ENCODE measurements around the gene BCAN.
A peak's percentile ranks its signal among the peaks of the same experiment; 100 is the strongest.

Gene BCAN

DNA sequence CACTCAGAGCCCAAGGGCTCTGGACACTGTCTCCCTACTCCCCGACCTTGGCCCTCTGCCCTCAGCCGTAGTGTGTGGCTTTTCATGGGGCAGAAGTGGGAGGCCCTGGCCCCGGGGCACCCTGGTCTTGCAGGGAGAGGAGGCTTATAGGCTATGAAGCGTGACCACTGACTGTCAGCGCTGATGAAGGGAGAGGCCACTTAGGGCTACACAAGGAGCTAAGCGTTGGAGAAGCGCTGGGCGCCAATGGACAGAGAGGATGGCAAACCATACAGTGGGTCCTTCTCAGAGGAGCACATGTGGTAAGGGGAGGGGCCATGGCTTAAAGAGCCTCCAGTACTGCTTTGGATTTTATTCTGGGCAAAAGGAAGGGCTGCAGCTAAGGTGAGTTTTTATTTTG, 55.6 kb downstream of the BCAN start:
- Histone ChIP-seq H3K27me3 (ENCODE audit: control insufficient read depth, insufficient read depth, low read length, poor library complexity, severe bottlenecking) (no peaks in the 10 kb centered on the region), H3K36me3 (ENCODE audit: control insufficient read depth, insufficient read depth, low read length) (peaks cover 20% of the 10 kb centered on the region), H3K4me1 (ENCODE audit: control insufficient read depth, insufficient read depth, low read length) (peaks cover 36% of the 10 kb centered on the region), H3K9me3 (ENCODE audit: control insufficient read depth, low read length) (no peaks in the 10 kb centered on the region), H3K27ac (ENCODE audit: insufficient read depth, low read depth, low read length, poor library complexity, severe bottlenecking) (no peak overlapping the region), H3K4me3 (ENCODE audit: insufficient read depth, low read depth, low read length) (no peak overlapping the region)
- WGBS, 2 experiments: 87 to 89% methylated on average over 8 of the region's 8 CpGs

GRCh38 chr1:156698995-156699394, 57.1 kb downstream of the BCAN start:
- H3K4me3 ChIP-seq (ENCODE audit: insufficient read depth, low read depth, low read length): no peak overlapping the region
- no peaks in the 10 kb centered on the region for H3K9me3 ChIP-seq (ENCODE audit: control insufficient read depth, low read length)
- 88 to 94% methylated on average over 1 of the region's 1 CpG for WGBS, 2 experiments
- H3K4me1 ChIP-seq (ENCODE audit: control insufficient read depth, insufficient read depth, low read length): peaks cover 34% of the 10 kb centered on the region
- no peaks in the 10 kb centered on the region for H3K27me3 ChIP-seq (ENCODE audit: control insufficient read depth, insufficient read depth, low read length, poor library complexity, severe bottlenecking)
- H3K36me3 ChIP-seq (ENCODE audit: control insufficient read depth, insufficient read depth, low read length): peaks cover 20% of the 10 kb centered on the region
- no peak overlapping the region for H3K27ac ChIP-seq (ENCODE audit: insufficient read depth, low read depth, low read length, poor library complexity, severe bottlenecking)

DNA sequence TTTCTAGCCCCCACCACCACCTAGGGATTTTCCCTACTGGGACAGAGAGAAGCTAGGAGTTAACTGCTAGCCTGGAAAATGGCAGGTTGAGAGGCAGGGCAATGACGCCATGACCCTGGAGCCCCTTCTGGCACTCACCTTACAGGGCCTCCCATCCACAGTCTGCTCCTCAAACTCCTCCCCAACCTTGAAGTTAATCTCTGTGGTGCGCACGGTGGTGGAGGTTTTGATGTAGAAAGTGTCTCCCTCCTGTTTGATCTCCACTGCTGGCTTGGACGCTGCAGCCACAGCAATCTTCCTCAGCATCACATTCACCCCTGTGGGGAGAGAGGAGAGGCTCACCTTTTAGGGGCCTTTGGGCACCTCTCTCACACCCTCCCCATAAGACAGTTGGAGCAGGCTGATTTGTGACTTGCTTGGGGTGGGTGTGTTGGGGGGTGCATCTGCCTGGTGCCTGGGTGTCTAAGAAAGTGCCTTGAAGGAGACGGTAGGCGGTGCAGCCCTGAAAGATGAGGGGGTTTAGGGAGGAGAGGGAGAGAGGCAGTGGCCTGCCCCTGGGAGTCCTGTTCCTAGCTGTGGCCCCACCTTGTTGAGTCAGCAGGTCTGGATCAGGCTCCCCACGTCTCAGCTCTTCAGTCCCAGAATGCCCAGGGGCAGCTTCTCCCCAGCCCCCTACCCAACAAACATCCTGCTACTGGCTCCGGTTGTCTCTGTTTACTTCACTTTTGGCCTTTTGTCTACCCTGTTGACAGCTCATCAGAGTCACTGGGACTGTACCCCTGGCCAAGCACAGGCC, 59.0 kb downstream of the BCAN start:
- 75 to 83% methylated on average over 7 to 8 of the region's 8 CpGs for WGBS, 2 experiments
- no peak overlapping the region for H3K4me3 ChIP-seq (ENCODE audit: insufficient read depth, low read depth, low read length)
- no peak overlapping the region for H3K27ac ChIP-seq (ENCODE audit: insufficient read depth, low read depth, low read length, poor library complexity, severe bottlenecking)
- no peaks in the 10 kb centered on the region for H3K9me3 ChIP-seq (ENCODE audit: control insufficient read depth, low read length)
- peaks cover 4% of the 10 kb centered on the region for H3K27me3 ChIP-seq (ENCODE audit: control insufficient read depth, insufficient read depth, low read length, poor library complexity, severe bottlenecking)
- peaks cover 25% of the 10 kb centered on the region for H3K4me1 ChIP-seq (ENCODE audit: control insufficient read depth, insufficient read depth, low read length)
- H3K36me3 ChIP-seq (ENCODE audit: control insufficient read depth, insufficient read depth, low read length): peaks cover 20% of the 10 kb centered on the region

GRCh38 chr1:156703336-156703735, 61.4 kb downstream of the BCAN start:
- Histone ChIP-seq H3K4me3 (ENCODE audit: insufficient read depth, low read depth, low read length) (peak overlapping the region; percentile 55), H3K4me1 (ENCODE audit: control insufficient read depth, insufficient read depth, low read length) (peaks cover 32% of the 10 kb centered on the region), H3K9me3 (ENCODE audit: control insufficient read depth, low read length) (no peaks in the 10 kb centered on the region), H3K27ac (ENCODE audit: insufficient read depth, low read depth, low read length, poor library complexity, severe bottlenecking) (no peak overlapping the region), H3K36me3 (ENCODE audit: control insufficient read depth, insufficient read depth, low read length) (peaks cover 15% of the 10 kb centered on the region), H3K27me3 (ENCODE audit: control insufficient read depth, insufficient read depth, low read length, poor library complexity, severe bottlenecking) (peaks cover 4% of the 10 kb centered on the region)
- WGBS, 2 experiments: 75% methylated on average over 4 of the region's 4 CpGs

GRCh38 chr1:156703741-156704140, 61.8 kb downstream of the BCAN start:
- H3K27ac ChIP-seq (ENCODE audit: insufficient read depth, low read depth, low read length, poor library complexity, severe bottlenecking): no peak overlapping the region
- H3K4me1 ChIP-seq (ENCODE audit: control insufficient read depth, insufficient read depth, low read length): peaks cover 36% of the 10 kb centered on the region
- peaks cover 14% of the 10 kb centered on the region for H3K36me3 ChIP-seq (ENCODE audit: control insufficient read depth, insufficient read depth, low read length)
- peak overlapping the region; percentile 55 for H3K4me3 ChIP-seq (ENCODE audit: insufficient read depth, low read depth, low read length)
- 2 to 3% methylated on average over 4 of the region's 4 CpGs for WGBS, 2 experiments
- H3K9me3 ChIP-seq (ENCODE audit: control insufficient read depth, low read length): no peaks in the 10 kb centered on the region
- H3K27me3 ChIP-seq (ENCODE audit: control insufficient read depth, insufficient read depth, low read length, poor library complexity, severe bottlenecking): peaks cover 4% of the 10 kb centered on the region

DNA sequence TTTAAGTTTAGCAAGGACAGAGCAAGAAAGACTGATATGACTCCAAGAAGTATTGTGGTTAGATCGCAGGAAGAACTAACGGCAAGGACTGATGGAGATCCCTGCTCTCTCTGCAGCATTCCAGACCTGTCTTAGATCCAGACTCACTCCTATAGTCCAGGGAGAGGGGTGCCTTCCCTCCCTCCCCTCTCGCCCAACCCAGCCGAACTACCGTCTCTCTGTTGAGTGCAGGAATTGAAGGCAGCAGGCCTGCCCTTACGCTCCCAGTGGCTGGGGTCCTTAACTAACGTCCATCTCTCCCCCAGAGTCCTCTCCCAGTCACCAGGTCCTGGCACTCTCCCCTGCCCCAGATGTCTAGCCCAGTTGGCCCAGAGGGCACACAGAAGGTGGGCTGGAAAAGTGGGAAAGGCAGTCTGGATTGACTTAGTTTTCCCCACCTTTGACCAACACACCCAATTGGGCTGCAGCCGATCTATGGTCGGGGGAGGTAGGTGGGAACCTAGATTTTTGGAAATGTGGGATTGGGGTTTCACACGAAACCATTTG, 62.3 kb downstream of the BCAN start:
- Histone ChIP-seq H3K27me3 (ENCODE audit: control insufficient read depth, insufficient read depth, low read length, poor library complexity, severe bottlenecking) (peaks cover 4% of the 10 kb centered on the region), H3K4me3 (ENCODE audit: insufficient read depth, low read depth, low read length) (peak overlapping the region; percentile 55), H3K9me3 (ENCODE audit: control insufficient read depth, low read length) (no peaks in the 10 kb centered on the region), H3K27ac (ENCODE audit: insufficient read depth, low read depth, low read length, poor library complexity, severe bottlenecking) (no peak overlapping the region), H3K36me3 (ENCODE audit: control insufficient read depth, insufficient read depth, low read length) (peaks cover 12% of the 10 kb centered on the region), H3K4me1 (ENCODE audit: control insufficient read depth, insufficient read depth, low read length) (peaks cover 41% of the 10 kb centered on the region)
- 5 to 6% methylated on average over 10 of the region's 10 CpGs for WGBS, 2 experiments

DNA sequence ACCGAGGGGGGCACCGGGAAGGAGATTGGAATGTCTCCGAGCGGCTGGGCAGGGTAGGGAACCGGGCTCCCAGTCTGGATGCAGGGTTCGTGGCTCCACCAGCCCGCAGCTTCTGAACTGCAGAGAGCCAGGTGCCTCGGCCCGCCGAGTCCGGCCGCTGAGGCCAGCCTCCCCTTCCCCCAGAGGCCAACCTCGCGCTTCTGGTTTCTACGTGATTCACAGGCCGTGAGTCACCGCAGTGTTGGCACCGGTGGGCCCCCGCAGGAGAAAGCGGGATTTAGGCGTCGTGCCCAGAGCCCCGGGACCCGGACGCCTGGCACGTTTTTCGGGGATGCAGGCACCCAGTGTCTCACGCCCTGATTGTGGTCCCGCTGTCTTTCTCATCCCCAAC, 63.0 kb downstream of the BCAN start:
- Histone ChIP-seq H3K9me3 (ENCODE audit: control insufficient read depth, low read length) (no peaks in the 10 kb centered on the region), H3K4me3 (ENCODE audit: insufficient read depth, low read depth, low read length) (peak overlapping the region; percentile 55), H3K27me3 (ENCODE audit: control insufficient read depth, insufficient read depth, low read length, poor library complexity, severe bottlenecking) (peaks cover 4% of the 10 kb centered on the region), H3K36me3 (ENCODE audit: control insufficient read depth, insufficient read depth, low read length) (peaks cover 5% of the 10 kb centered on the region), H3K27ac (ENCODE audit: insufficient read depth, low read depth, low read length, poor library complexity, severe bottlenecking) (peak overlapping the region; percentile 68), H3K4me1 (ENCODE audit: control insufficient read depth, insufficient read depth, low read length) (peaks cover 48% of the 10 kb centered on the region)
- 0 to 1% methylated on average over 29 of the region's 29 CpGs for WGBS, 2 experiments

DNA sequence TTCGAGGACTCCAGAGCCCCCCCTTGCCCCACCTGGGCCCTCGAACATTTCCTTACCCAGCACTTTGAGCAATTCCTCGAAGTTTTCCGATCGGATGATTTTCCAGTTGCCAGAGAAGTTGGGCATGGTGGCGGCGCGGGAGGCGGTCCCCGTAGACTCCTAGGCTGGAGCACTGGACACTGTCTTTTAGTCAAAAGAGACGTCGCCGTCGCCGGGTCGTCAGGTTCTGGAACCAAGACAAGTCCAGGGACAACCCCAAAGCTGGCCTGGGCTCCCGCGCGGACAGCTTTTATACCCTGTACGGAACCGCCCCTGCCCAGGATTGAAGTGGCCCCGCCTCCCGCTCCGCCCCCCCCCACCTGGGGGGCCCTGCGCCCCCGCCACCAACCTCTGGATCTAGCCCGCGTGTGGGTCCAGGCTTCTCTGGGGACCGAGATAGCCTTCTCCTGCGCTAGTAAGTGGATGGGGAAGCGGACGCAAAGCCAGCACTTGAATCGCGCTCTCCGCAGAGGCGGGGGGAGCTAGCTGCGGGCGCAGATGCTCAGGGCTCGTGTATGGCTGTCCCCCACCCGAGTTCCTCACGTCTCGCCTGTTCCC, 63.5 kb downstream of the BCAN start, which contains the start of gene CRABP2:
TSS of gene CRABP2 (minus strand) at position 263 of the 597 bp plus-strand sequence. CDS start at position 126, 137 bp downstream.
- Histone ChIP-seq H3K27me3 (ENCODE audit: control insufficient read depth, insufficient read depth, low read length, poor library complexity, severe bottlenecking) (peaks cover 4% of the 10 kb centered on the region), H3K27ac (ENCODE audit: insufficient read depth, low read depth, low read length, poor library complexity, severe bottlenecking) (peak within 1 kb of the TSS; percentile 84), H3K9me3 (ENCODE audit: control insufficient read depth, low read length) (no peaks in the 10 kb centered on the region), H3K4me3 (ENCODE audit: insufficient read depth, low read depth, low read length) (peak within 1 kb of the TSS; percentile 55), H3K4me1 (ENCODE audit: control insufficient read depth, insufficient read depth, low read length) (peaks cover 53% of the 10 kb centered on the region), H3K36me3 (ENCODE audit: control insufficient read depth, insufficient read depth, low read length) (no peaks in the 10 kb centered on the region)
- 0 to 1% methylated on average over 42 of the region's 42 CpGs for WGBS, 2 experiments

- Histone ChIP-seq H3K4me1 (ENCODE audit: control insufficient read depth, insufficient read depth, low read length) (peaks cover 59% of the 10 kb centered on the region), H3K36me3 (ENCODE audit: control insufficient read depth, insufficient read depth, low read length) (no peaks in the 10 kb centered on the region), H3K9me3 (ENCODE audit: control insufficient read depth, low read length) (no peaks in the 10 kb centered on the region), H3K4me3 (ENCODE audit: insufficient read depth, low read depth, low read length) (peak overlapping the region; percentile 55), H3K27me3 (ENCODE audit: control insufficient read depth, insufficient read depth, low read length, poor library complexity, severe bottlenecking) (peaks cover 4% of the 10 kb centered on the region), H3K27ac (ENCODE audit: insufficient read depth, low read depth, low read length, poor library complexity, severe bottlenecking) (peak overlapping the region; percentile 84)
- 1% methylated on average over 45 of the region's 45 CpGs for WGBS, 2 experiments
Observed at GRCh38 chr1:156705918-156706656, 64.2 kb downstream of the BCAN start.
